Neural progenitor cell (in vitro differentiated cells): ENCODE measurements around the gene HM13. TPM values are rescaled to one million over a fixed set of nuclear protein-coding genes. Genes with fewer than 3 reads are reported as not detected.

Experiments
- DNase-seq: peaks from one replicate; pipeline ENCODE4 v3.0.0-alpha.2; 2016; ENCODE audit warnings: low spot score
- H2AFZ ChIP-seq: fragments of 200-600 bp; sonication (generic); replicated peaks from 2 replicates; pipeline ENCODE4 v1.6.1; 2016; ENCODE audit warnings: antibody characterized with exemption
- H3F3A ChIP-seq: fragments of 200-600 bp; sonication (generic); 2 replicates; pipeline ENCODE4 v1.6.1; 2016; ENCODE audit warnings: antibody characterized with exemption, low read depth
- H3K27ac ChIP-seq: fragments of 200-600 bp; sonication (generic); 2 replicates; pipeline ENCODE4 v1.5.1; 2016; ENCODE audit warnings: mild to moderate bottlenecking
- H3K27me3 ChIP-seq: fragments of 200-600 bp; sonication (generic); 2 replicates; pipeline ENCODE4 v1.6.1; 2016; ENCODE audit warnings: mild to moderate bottlenecking, moderate library complexity
- H3K36me3 ChIP-seq: fragments of 200-600 bp; sonication (generic); 2 replicates; pipeline ENCODE4 v1.5.1; 2016
- H3K4me1 ChIP-seq: fragments of 200-600 bp; sonication (generic); 2 replicates; pipeline ENCODE4 v1.6.1; 2016; ENCODE audit warnings: mixed run types
- H3K4me2 ChIP-seq: fragments of 200-600 bp; sonication (generic); 2 replicates; pipeline ENCODE4 v1.6.1; 2016
- H3K4me3 ChIP-seq: fragments of 200-600 bp; sonication (generic); 2 replicates; pipeline ENCODE4 v1.5.1; 2016
- H3K79me2 ChIP-seq: fragments of 200-600 bp; sonication (generic); 2 replicates; pipeline ENCODE4 v1.6.1; 2016; ENCODE audit warnings: low read depth
- H3K9ac ChIP-seq: fragments of 200-600 bp; sonication (generic); 2 replicates; pipeline ENCODE4 v1.6.1; 2016
- H3K9me3 ChIP-seq: fragments of 200-600 bp; sonication (generic); 2 replicates; pipeline ENCODE4 v1.5.1; 2016; ENCODE audit warnings: low read depth
- H4K20me1 ChIP-seq: fragments of 200-600 bp; sonication (generic); 2 replicates; pipeline ENCODE4 v1.6.1; 2016; ENCODE audit warnings: low read depth
- H3K27ac Mint-ChIP-seq: 3 replicates; pipeline ENCODE4 v1.8.0; 2021; ENCODE audit warnings: mixed read lengths
- H3K27me3 Mint-ChIP-seq: 2 replicates; pipeline ENCODE4 v1.8.0; 2022; ENCODE audit warnings: low read depth, mild to moderate bottlenecking, inconsistent platforms, moderate library complexity, mixed read lengths; ENCODE audit not compliant: insufficient read depth
- H3K36me3 Mint-ChIP-seq: 3 replicates; pipeline ENCODE4 v1.8.0; 2021; ENCODE audit warnings: mixed read lengths
- H3K4me1 Mint-ChIP-seq: 3 replicates; pipeline ENCODE4 v1.8.0; 2021; ENCODE audit warnings: mixed read lengths
- H3K4me3 Mint-ChIP-seq: 3 replicates; pipeline ENCODE4 v1.8.0; 2021; ENCODE audit warnings: mild to moderate bottlenecking, moderate library complexity, mixed read lengths
- H3K9me3 Mint-ChIP-seq: 3 replicates; pipeline ENCODE4 v1.8.0; 2020; ENCODE audit warnings: mixed read lengths
- EZH2 ChIP-seq: fragments of 200-600 bp; sonication (generic); IDR thresholded peaks from 2 replicates; pipeline ENCODE4 v1.6.1; 2017; ENCODE audit warnings: antibody characterized with exemption, mild to moderate bottlenecking, moderate library complexity
- EZH2phosphoT487 ChIP-seq: fragments of 200-600 bp; sonication (generic); IDR thresholded peaks from 2 replicates; pipeline ENCODE4 v1.6.1; 2017; ENCODE audit warnings: antibody characterized with exemption
- total RNA-seq: library from RNA; depleted of rRNA; stranded (reverse); fragments of >200 nt; gene quantifications from 2 replicates; pipeline ENCODE4 v1.2.3, GENCODE V29; 2015; ENCODE audit warnings: low replicate concordance
- TF ChIP-seq, protein P1 (sequence below): fragments of 200-600 bp; sonication (generic); IDR thresholded peaks from 2 replicates; pipeline ENCODE4 v1.5.1; 2017; ENCODE audit warnings: antibody characterized with exemption, mild to moderate bottlenecking

HM13 gene
- total RNA-seq, 1 donor from 2014 or later = 46.2 TPM

DNA sequence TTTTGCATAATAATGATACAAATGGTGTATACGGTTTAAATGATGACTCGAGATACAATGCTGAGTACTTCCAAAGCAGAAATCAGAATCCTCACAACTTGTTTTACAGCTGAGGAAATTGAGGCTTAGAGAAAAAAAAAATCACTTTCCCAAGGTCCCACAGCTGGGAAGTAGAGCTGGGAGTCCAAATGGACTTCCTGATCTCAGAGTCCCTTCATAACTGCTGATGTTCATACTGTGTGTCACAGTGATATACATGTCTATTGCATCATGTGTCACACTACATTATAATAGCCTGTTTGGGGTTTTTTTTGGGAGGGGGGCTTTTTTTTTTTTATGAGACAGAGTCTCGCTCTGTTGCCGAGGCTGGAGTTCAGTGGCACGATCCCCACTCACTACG lies 8.5 kb downstream of the HM13 start:
- Histone ChIP-seq H3K79me2 (peaks cover 68% of the 10 kb centered on the region), H2AFZ (no peak overlapping the region), H3K36me3 (no peaks in the 10 kb centered on the region), H3K4me3 (no peak overlapping the region), H3K4me1 (no peaks in the 10 kb centered on the region), H3K27ac (no peak overlapping the region), H4K20me1 (peaks cover 17% of the 10 kb centered on the region), H3K27me3 (no peaks in the 10 kb centered on the region), H3F3A (no peaks in the 10 kb centered on the region), H3K9me3 (no peaks in the 10 kb centered on the region), H3K4me2 (no peak overlapping the region), H3K9ac (no peak overlapping the region)
- H3K9me3 Mint-ChIP-seq = no peaks in the 10 kb centered on the region
- DNase-seq = no peak
- H3K4me3 Mint-ChIP-seq = no peak overlapping the region
- no peaks in the 10 kb centered on the region for H3K4me1 Mint-ChIP-seq
- no peak overlapping the region for H3K27ac Mint-ChIP-seq
- H3K27me3 Mint-ChIP-seq = no peaks in the 10 kb centered on the region
- TF ChIP-seq EZH2phosphoT487 (no peak), EZH2 (no peak)
- TF ChIP-seq, protein P1, sequence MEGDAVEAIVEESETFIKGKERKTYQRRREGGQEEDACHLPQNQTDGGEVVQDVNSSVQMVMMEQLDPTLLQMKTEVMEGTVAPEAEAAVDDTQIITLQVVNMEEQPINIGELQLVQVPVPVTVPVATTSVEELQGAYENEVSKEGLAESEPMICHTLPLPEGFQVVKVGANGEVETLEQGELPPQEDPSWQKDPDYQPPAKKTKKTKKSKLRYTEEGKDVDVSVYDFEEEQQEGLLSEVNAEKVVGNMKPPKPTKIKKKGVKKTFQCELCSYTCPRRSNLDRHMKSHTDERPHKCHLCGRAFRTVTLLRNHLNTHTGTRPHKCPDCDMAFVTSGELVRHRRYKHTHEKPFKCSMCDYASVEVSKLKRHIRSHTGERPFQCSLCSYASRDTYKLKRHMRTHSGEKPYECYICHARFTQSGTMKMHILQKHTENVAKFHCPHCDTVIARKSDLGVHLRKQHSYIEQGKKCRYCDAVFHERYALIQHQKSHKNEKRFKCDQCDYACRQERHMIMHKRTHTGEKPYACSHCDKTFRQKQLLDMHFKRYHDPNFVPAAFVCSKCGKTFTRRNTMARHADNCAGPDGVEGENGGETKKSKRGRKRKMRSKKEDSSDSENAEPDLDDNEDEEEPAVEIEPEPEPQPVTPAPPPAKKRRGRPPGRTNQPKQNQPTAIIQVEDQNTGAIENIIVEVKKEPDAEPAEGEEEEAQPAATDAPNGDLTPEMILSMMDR = no peak
- peaks cover 10% of the 10 kb centered on the region for H3K36me3 Mint-ChIP-seq

DNA sequence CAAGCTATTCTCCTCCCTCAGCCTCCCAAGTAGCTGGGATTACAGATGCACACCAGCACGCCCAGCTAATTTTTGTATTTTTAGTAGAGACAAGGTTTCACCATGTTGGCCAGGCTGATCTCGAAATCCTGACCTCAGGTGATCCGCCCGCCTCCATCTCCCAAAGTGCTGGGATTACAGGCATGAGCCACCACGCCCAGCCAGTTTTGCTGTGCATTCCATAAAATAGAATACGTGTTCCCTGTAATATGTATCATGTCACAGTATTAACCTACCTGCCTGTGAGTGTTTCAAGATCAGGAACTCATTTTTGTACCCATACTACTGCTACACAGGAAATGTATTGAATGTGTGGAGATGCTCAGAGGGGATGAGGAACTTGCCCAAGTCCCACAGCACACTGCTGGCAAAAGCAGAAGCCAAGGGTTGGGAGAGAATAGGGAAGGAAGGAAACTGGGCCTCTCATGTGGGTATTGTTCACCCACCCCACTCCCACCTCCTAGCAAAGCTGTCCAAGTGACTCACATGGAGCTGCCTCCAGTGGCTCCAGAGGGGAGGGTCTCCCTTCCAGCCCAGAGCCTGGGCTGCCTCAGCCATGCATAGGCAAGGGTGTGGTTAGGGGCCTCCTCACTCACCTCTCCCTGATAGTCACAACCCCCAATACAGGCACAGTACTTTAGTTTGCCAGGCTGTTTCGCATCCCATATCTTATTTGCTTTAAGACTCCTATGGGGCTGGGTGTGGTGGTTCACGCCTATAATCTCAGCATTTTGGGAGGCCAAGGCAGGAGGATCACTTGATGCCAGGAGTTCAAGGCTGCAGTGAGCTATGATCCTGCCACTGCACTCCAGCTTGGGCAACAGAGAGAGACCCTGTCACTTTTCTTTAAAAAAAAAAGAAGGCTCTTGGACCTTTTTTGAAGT lies 9.4 kb downstream of the HM13 start:
- Mint-ChIP-seq H3K4me1 (no peaks in the 10 kb centered on the region), H3K9me3 (no peaks in the 10 kb centered on the region), H3K4me3 (no peak overlapping the region), H3K36me3 (peaks cover 12% of the 10 kb centered on the region), H3K27me3 (no peaks in the 10 kb centered on the region), H3K27ac (no peak overlapping the region)
- Histone ChIP-seq H3K9me3 (no peaks in the 10 kb centered on the region), H2AFZ (no peak overlapping the region), H3K4me2 (no peak overlapping the region), H3K27me3 (no peaks in the 10 kb centered on the region), H3K4me3 (no peak overlapping the region), H4K20me1 (peaks cover 17% of the 10 kb centered on the region), H3K27ac (no peak overlapping the region), H3K4me1 (no peaks in the 10 kb centered on the region), H3K79me2 (peaks cover 59% of the 10 kb centered on the region), H3K36me3 (no peaks in the 10 kb centered on the region), H3F3A (no peaks in the 10 kb centered on the region), H3K9ac (no peak overlapping the region)
- TF ChIP-seq, protein P1 = no peak
- DNase-seq = no peak

DNA sequence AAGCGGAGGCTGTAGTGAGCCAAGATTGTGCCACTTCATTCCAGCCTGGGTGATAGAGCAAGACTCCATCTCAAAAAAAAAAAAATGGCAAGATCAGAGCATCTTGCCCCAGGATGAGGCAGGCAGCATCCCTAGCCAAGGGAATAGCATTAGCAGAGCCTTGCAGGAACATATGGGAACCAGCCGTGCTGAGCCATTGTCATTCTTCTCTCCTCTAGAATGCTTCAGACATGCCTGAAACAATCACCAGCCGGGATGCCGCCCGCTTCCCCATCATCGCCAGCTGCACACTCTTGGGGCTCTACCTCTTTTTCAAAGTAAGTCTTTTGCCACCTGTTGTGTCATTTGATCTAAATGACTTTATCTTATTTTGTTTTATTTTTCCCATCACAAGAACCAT lies 13.0 kb downstream of the HM13 start:
- Histone ChIP-seq H3K4me2 (no peak overlapping the region), H3K79me2 (peaks cover 28% of the 10 kb centered on the region), H3K27me3 (no peaks in the 10 kb centered on the region), H3K9me3 (no peaks in the 10 kb centered on the region), H3K36me3 (no peaks in the 10 kb centered on the region), H3K4me1 (no peaks in the 10 kb centered on the region), H3K4me3 (no peak overlapping the region), H4K20me1 (peaks cover 8% of the 10 kb centered on the region), H2AFZ (no peak overlapping the region), H3F3A (no peaks in the 10 kb centered on the region), H3K9ac (no peak overlapping the region), H3K27ac (no peak overlapping the region)
- no peaks in the 10 kb centered on the region for H3K27me3 Mint-ChIP-seq
- H3K9me3 Mint-ChIP-seq = no peaks in the 10 kb centered on the region
- peaks cover 16% of the 10 kb centered on the region for H3K36me3 Mint-ChIP-seq
- no peak for DNase-seq
- TF ChIP-seq EZH2 = no peak
- H3K4me3 Mint-ChIP-seq = no peak overlapping the region
- H3K4me1 Mint-ChIP-seq = no peaks in the 10 kb centered on the region
- no peak overlapping the region for H3K27ac Mint-ChIP-seq

DNA sequence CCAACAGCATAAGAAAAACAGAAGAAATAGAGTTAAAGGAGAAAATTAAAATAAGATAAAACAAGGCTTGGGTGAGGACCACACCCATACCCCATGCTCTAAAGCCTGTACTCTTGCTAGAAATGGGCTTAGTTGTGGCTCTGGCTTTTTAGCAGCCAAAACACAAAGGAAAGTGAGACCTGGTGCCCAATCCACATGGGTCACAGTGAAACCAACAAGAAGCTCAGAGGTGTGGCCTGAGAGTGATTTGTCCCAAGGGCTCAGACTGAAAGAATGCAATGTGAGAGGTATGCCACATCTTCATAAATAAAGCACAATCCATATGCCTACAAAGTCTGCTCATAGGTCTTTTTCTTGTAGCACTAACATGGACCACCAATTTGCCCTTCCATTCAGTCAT lies 21.1 kb downstream of the HM13 start:
- H3K9me3 ChIP-seq = no peaks in the 10 kb centered on the region
- H3K4me3 Mint-ChIP-seq = no peak overlapping the region
- no peaks in the 10 kb centered on the region for H3K36me3 ChIP-seq
- H3K4me2 ChIP-seq = no peak overlapping the region
- H3K27ac ChIP-seq = no peak overlapping the region
- H3K9me3 Mint-ChIP-seq = no peaks in the 10 kb centered on the region
- peaks cover 34% of the 10 kb centered on the region for H3K36me3 Mint-ChIP-seq
- H3K9ac ChIP-seq = no peak overlapping the region
- TF ChIP-seq, protein P1 = no peak
- TF ChIP-seq EZH2phosphoT487 (no peak), EZH2 (no peak)
- H3F3A ChIP-seq = no peaks in the 10 kb centered on the region
- H3K4me1 ChIP-seq = no peaks in the 10 kb centered on the region
- no peak overlapping the region for H2AFZ ChIP-seq
- no peaks in the 10 kb centered on the region for H3K27me3 ChIP-seq
- H3K4me1 Mint-ChIP-seq = no peaks in the 10 kb centered on the region
- H4K20me1 ChIP-seq = no peaks in the 10 kb centered on the region
- no peak for DNase-seq
- H3K4me3 ChIP-seq = no peak overlapping the region
- H3K27me3 Mint-ChIP-seq = no peaks in the 10 kb centered on the region
- no peak overlapping the region for H3K27ac Mint-ChIP-seq
- H3K79me2 ChIP-seq = peaks cover 3% of the 10 kb centered on the region
